Measurements from ENCODE around the gene HECTD4.
"Not testable (repeated sequence)": the region's sequence is repeated elsewhere in the genome, so short reads cannot be mapped to it uniquely, and the experiment has no call there.

The HECTD4 gene

DNA sequence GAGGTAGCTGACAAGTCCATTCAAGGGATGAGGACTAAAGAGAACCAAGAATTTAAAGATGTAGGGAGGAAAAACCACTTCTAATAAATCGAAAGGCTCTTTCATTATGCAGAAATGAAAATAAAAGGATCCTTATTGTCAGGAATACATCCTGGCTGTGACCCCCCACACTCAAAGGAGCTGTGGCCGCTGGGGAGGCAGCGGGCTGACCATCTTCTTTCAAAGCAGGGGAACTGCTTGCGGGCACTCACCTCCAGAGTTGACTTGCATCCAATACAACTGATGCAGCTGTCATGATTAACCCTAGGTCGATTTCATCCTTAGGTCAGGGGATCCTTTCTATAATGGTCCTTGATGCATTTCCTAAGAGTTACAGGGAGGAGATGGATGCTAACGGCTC lies 221.6 kb downstream of the HECTD4 start:
- TF ChIP-seq, protein P1, sequence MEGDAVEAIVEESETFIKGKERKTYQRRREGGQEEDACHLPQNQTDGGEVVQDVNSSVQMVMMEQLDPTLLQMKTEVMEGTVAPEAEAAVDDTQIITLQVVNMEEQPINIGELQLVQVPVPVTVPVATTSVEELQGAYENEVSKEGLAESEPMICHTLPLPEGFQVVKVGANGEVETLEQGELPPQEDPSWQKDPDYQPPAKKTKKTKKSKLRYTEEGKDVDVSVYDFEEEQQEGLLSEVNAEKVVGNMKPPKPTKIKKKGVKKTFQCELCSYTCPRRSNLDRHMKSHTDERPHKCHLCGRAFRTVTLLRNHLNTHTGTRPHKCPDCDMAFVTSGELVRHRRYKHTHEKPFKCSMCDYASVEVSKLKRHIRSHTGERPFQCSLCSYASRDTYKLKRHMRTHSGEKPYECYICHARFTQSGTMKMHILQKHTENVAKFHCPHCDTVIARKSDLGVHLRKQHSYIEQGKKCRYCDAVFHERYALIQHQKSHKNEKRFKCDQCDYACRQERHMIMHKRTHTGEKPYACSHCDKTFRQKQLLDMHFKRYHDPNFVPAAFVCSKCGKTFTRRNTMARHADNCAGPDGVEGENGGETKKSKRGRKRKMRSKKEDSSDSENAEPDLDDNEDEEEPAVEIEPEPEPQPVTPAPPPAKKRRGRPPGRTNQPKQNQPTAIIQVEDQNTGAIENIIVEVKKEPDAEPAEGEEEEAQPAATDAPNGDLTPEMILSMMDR (conservative IDR thresholded peaks at IDR 0.05) = no peak
- no peak overlapping the region for H3K27ac ChIP-seq

DNA sequence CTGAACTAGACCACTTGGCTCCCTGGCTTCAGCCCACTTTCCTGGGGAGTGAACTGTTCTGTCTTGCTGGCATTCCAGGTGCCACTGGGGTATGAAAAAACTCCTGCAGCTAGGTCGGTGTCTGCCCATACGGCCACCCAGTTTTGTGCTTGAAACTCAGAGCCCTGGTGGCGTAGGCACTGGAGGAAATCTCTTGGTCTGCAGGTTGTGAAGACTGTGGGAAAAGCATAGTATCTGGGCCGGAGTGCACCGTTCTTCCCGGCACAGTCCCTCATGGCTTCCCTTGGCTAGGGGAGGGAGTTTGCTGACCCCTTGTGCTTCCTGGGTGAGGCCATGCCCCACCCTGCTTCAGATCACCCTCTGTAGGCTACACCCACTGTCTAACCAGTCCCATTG lies 223.1 kb downstream of the HECTD4 start:
- TF ChIP-seq, protein P1 (conservative IDR thresholded peaks at IDR 0.05) = no peak

DNA sequence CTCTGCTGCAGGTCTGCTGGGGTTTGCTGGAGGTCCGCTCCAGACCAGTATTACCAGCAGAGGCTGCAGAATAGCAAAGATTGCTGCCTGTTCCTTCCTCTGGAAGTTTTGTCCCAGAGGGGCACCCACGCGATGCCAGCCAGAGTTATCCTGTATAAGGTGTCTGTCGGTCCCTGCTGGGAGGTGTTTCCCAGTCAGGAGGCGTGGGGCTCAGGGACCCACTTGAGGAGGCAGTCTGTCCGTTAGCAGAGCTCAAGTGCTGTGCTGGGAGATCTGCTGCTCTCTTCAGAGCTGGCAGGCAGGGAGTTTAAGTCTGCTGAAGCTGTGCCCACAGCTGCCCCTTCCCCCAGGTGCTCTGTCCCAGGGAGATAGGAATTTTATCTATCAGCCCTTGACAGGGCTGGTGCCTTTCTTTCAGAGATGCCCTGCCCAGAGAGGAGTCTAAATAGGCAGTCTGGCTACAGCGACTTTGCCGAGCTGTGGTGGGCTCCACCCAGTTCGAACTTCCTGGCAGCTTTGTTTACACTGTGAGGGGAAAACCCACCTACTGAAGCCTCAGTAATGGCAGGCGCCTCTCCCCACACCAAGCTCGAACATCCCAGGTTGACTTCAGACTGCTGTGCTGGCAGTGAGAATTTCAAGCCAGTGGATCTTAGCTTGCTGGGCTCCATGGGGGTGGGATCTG lies 223.6 kb downstream of the HECTD4 start:
- not testable (repeated sequence) for H3K27ac ChIP-seq

More for the DNA sequence above, 223.1 kb downstream of the HECTD4 start:
- H3K27ac ChIP-seq = no peak overlapping the region

DNA sequence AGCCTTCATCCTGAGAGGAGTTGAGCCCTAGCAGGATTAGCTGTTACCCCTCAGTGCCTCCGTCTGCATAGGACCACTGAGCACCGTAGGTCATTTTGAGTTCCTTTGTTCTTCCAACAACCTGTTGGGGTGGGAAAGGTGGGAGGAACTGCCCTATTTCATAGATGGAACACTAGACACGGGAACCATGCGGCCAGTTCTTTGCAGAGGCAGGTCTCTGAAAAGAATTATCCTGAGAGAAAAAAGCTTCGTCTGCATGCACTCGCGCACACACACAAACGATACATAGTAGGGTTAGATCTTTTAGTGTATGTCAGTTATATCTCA lies 228.4 kb downstream of the HECTD4 start:
- TF ChIP-seq, protein P1 (conservative IDR thresholded peaks at IDR 0.05) = no peak
- no peak overlapping the region for H3K27ac ChIP-seq

DNA sequence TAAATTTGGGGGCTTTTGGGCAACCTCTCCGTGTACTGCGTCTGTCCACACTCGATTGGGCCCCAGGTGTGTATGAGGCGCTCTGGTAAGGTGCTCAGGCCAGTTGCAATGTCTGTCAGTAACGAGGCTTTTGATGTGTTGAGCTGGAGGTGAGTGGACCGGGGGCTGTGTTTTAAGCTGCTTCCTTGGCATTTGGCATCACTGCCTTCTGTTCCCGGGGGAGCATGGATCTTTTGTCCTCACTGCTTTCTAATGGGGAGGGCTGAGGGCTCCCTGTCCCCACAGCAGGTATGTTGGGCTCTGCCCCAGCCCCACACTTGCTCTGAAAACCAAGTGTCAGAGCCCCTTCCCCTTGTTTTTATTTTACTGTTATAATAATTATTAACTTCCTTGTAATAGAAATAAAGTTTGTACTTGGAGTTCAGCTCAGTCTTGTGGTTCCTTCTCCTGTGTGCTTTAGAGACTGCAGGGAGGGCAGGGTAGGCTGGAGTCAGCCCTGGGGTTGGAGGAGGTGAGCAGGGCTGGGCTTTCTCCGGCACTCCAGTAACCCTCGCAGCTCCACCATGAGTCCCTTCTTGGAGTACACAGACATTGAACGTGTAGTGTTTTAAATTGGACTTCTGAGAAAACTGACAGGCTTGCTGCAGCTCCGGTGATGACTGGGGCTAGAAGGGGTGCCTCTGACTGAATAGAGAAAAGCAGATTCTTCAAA lies 228.9 kb downstream of the HECTD4 start:
- TF ChIP-seq, protein P1 (conservative IDR thresholded peaks at IDR 0.05) = no peak
- H3K27ac ChIP-seq = no peak overlapping the region

DNA sequence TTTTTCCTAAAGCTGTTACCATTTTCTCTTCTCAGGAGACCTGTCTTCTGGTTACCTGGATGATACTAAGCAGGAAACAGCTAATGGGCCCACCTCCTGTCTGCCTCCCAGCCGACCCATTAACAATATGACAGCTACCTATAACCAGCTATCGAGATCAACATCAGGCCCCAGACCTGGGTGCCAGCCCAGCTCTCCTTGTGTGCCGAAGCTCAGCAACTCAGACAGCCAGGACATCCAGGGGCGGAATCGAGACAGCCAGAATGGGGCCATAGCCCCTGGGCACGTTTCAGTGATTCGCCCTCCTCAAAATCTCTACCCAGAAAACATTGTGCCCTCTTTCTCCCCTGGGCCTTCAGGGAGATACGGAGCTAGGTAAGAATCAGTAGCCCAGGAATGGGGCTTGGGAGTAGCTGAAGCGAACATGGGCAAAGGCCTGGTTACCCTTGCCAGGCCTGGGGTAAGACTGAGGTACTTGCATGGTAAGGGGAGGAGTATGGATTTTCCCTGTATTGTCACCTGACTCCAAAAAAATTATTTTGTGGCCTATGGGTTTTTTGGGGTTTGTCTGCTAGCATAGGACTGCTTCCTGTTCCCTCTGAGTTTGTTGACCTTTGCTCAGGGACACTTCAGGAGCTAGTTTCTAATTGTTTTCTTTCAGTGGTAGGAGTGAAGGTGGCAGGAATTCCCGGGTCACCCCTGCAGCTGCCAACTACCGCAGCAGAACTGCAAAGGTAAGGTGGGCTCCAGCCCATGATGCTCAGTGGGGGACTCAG lies 230.3 kb downstream of the HECTD4 start:
- H3K27ac ChIP-seq = no peak overlapping the region
- TF ChIP-seq, protein P1 (conservative IDR thresholded peaks at IDR 0.05) = no peak

DNA sequence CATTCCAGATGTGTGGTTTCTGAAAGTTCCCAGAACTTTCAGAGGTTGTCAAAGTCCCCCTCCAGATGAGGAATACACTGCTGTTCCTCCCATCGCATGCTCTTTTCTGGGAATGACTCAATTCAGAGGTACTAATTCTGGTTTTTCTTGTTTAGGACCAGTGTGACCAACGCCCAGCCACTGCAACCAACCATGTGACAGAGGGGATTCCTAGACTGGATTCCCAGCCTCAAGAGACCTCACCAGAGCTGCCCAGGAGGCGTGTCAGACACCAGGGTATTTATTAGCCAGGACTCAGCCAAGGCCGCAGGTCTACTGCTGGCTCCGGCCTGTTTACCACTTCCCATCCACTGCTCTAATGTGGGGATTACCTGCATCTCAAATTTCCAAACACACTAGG lies 232.6 kb downstream of the HECTD4 start:
- no peak overlapping the region for H3K27ac ChIP-seq
- TF ChIP-seq, protein P1 (conservative IDR thresholded peaks at IDR 0.05) = no peak
